Islet of Langerhans (tissue), 1 donor: ENCODE measurements around the gene E2F3.
"Not testable (repeated sequence)": the region's sequence is repeated elsewhere in the genome, so short reads cannot be mapped to it uniquely, and the experiment has no call there.

Experiments
- FAIRE-seq: peaks from one replicate; lab custom pipeline; 2011; peaks lifted over from hg19 to GRCh38; lab: Jason Lieb, UNC

E2F3 gene

GRCh38 chr6:20434766-20435165 is 33.1 kb downstream of the E2F3 start:
- no peak for FAIRE-seq

- no peak for FAIRE-seq
Measured at GRCh38 chr6:20436719-20437118, 35.0 kb downstream of the E2F3 start.

- FAIRE-seq = no peak
Measured at GRCh38 chr6:20437639-20438038, 36.0 kb downstream of the E2F3 start.

GRCh38 chr6:20438462-20439070 is 36.9 kb downstream of the E2F3 start:
- FAIRE-seq = no peak

GRCh38 chr6:20439558-20439957 is 37.9 kb downstream of the E2F3 start:
- no peak for FAIRE-seq

- FAIRE-seq = no peak
Measured at GRCh38 chr6:20440296-20440695, 38.6 kb downstream of the E2F3 start.

GRCh38 chr6:20441236-20441635 is 39.6 kb downstream of the E2F3 start:
- FAIRE-seq = no peak

GRCh38 chr6:20441921-20442320 is 40.2 kb downstream of the E2F3 start:
- no peak for FAIRE-seq

GRCh38 chr6:20444786-20445271 is 43.1 kb downstream of the E2F3 start:
- no peak for FAIRE-seq

GRCh38 chr6:20447157-20447556 is 45.5 kb downstream of the E2F3 start:
- no peak for FAIRE-seq

GRCh38 chr6:20447581-20448132 is 46.0 kb downstream of the E2F3 start:
- FAIRE-seq = no peak

- FAIRE-seq = no peak
Measured at GRCh38 chr6:20448828-20449227, 47.1 kb downstream of the E2F3 start.

GRCh38 chr6:20454204-20454824 is 52.6 kb downstream of the E2F3 start:
- no peak for FAIRE-seq

GRCh38 chr6:20455251-20455940 is 53.7 kb downstream of the E2F3 start:
- no peak for FAIRE-seq

GRCh38 chr6:20458027-20458894 is 56.6 kb downstream of the E2F3 start:
- FAIRE-seq = no peak

GRCh38 chr6:20459682-20460081 is 58.0 kb downstream of the E2F3 start:
- FAIRE-seq = no peak

- no peak for FAIRE-seq
Measured at GRCh38 chr6:20461576-20461975, 59.9 kb downstream of the E2F3 start.

- FAIRE-seq = no peak
Measured at GRCh38 chr6:20463396-20463795, 61.7 kb downstream of the E2F3 start.

- no peak for FAIRE-seq
Measured at GRCh38 chr6:20464041-20464440, 62.4 kb downstream of the E2F3 start.

- no peak for FAIRE-seq
Measured at GRCh38 chr6:20464847-20465246, 63.2 kb downstream of the E2F3 start.

- not testable (repeated sequence) for FAIRE-seq
Measured at GRCh38 chr6:20465616-20466015, 63.9 kb downstream of the E2F3 start.

- FAIRE-seq = no peak
Measured at GRCh38 chr6:20467437-20467836, 65.8 kb downstream of the E2F3 start.
